Ishikawa (cell line): Measurements from ENCODE around the gene TGFBR3L.

Source experiments
- NFIC ChIP-seq: IDR thresholded peaks from 2 replicates; pipeline ENCODE4 v1.6.1; 2012
- RAD21 ChIP-seq: IDR thresholded peaks from 2 replicates; pipeline ENCODE4 v1.6.1; 2012; ENCODE audit warnings: low read depth

- TF ChIP-seq RAD21: no peak
- TF ChIP-seq NFIC: no peak
Measured at GRCh38 chr19:7926021-7926726, 11.5 kb downstream of the TGFBR3L start, which contains the start of gene CTXN1.
